H1 (cell line): ENCODE results near the gene OPCML. TPM values are rescaled to one million over a fixed set of nuclear protein-coding genes. Genes with fewer than 3 reads are reported as not detected.

Experiments used
- CTCF ChIA-PET: fragments of 300-600 bp; sonication (Branson Sonifier 250); formaldehyde crosslinking; loops from one replicate; lab custom pipeline; 2021; ENCODE audit not compliant: partially characterized antibody; lab: Charles Lee
- POLR2A ChIA-PET: fragments of 300-600 bp; sonication (Branson Sonifier 250); formaldehyde crosslinking; loops from one replicate; lab custom pipeline; 2021; ENCODE audit warnings: inconsistent platforms; ENCODE audit not compliant: partially characterized antibody; lab: Charles Lee
- DNase-seq, 2 experiments: peaks; one replicate each; pipeline versions ENCODE4 v3.0.0 to v3.0.0-alpha.2; 2010 to 2022; ENCODE audit warnings: low spot score in 2 of 2, low read depth in 1 of 2, mixed read lengths in 1 of 2
- FAIRE-seq: peaks from 2 replicates; lab custom pipeline; 2011; peaks lifted over from hg19 to GRCh38; lab: Jason Lieb, UNC
- H2AFZ ChIP-seq: 2 replicates; pipeline ENCODE4 v1.8.1; 2012; ENCODE audit warnings: low read length, inconsistent platforms
- H2AK5ac ChIP-seq: 2 replicates; pipeline ENCODE4 v1.6.1; 2013; ENCODE audit warnings: low read depth, low read length
- H2BK120ac ChIP-seq: replicated peaks from 2 replicates; pipeline ENCODE3; 2013; ENCODE audit warnings: low read depth, low read length, inconsistent platforms
- H2BK12ac ChIP-seq: 2 replicates; pipeline ENCODE4 v1.6.1; 2013; ENCODE audit warnings: low read depth, low read length
- H2BK15ac ChIP-seq: 2 replicates; pipeline ENCODE4 v1.6.1; 2013; ENCODE audit warnings: low read length
- H2BK20ac ChIP-seq: 2 replicates; pipeline ENCODE4 v1.6.1; 2013; ENCODE audit warnings: low read length
- H2BK5ac ChIP-seq: 2 replicates; pipeline ENCODE4 v1.6.1; 2013; ENCODE audit warnings: low read depth, low read length
- H3K14ac ChIP-seq: 2 replicates; pipeline ENCODE4 v1.6.1; 2013; ENCODE audit warnings: inconsistent platforms; ENCODE audit not compliant: insufficient read length
- H3K18ac ChIP-seq: 2 replicates; pipeline ENCODE4 v1.6.1; 2013; ENCODE audit warnings: low read length; ENCODE audit errors: extremely low read depth
- H3K23ac ChIP-seq: 2 replicates; pipeline ENCODE4 v1.6.1; 2013; ENCODE audit warnings: inconsistent platforms; ENCODE audit not compliant: insufficient read length
- H3K23me2 ChIP-seq: 2 replicates; pipeline ENCODE4 v1.6.1; 2013; ENCODE audit warnings: low read depth, low read length
- H3K27ac ChIP-seq: 2 replicates; pipeline ENCODE4 v1.6.1; 2011; ENCODE audit warnings: low read depth, low read length, inconsistent platforms
- H3K27me3 ChIP-seq, 4 experiments: replicated peaks in 1 of 4; 1 replicate in 1 of 4; 2 replicates in 3 of 4; pipeline versions ENCODE4 v1.6.1 to v1.8.1; 2011 to 2013; ENCODE audit warnings: low read length in 3 of 4, mild to moderate bottlenecking in 3 of 4, inconsistent platforms in 2 of 4, mixed read lengths in 2 of 4, moderate library complexity in 1 of 4; ENCODE audit not compliant: control insufficient read depth in 3 of 4, insufficient read depth in 3 of 4; ENCODE audit errors: extremely low read depth in 1 of 4
- H3K36me3 ChIP-seq, 4 experiments: 2 replicates each; pipeline versions ENCODE4 v1.6.1 to v1.8.1; 2011 to 2013; ENCODE audit warnings: mild to moderate bottlenecking in 4 of 4, low read length in 3 of 4, moderate library complexity in 2 of 4, control low read depth in 1 of 4, inconsistent platforms in 1 of 4; ENCODE audit not compliant: insufficient read depth in 4 of 4, control insufficient read depth in 2 of 4
- H3K4ac ChIP-seq: replicated peaks from 2 replicates; pipeline ENCODE3; 2013; ENCODE audit warnings: low read length, low read depth, mixed read lengths, inconsistent platforms; ENCODE audit not compliant: insufficient read length
- H3K4me1 ChIP-seq, 4 experiments: replicated peaks in 1 of 4; 1 replicate in 1 of 4; 2 replicates in 3 of 4; pipeline versions ENCODE4 v1.6.1 to v1.8.1; 2011 to 2013; ENCODE audit warnings: low read length in 3 of 4, inconsistent platforms in 2 of 4, mixed read lengths in 1 of 4; ENCODE audit not compliant: insufficient read depth in 4 of 4, control insufficient read depth in 3 of 4
- H3K4me2 ChIP-seq, 2 experiments: 2 replicates each; pipeline versions ENCODE4 v1.6.1 to v1.8.1; 2011 to 2013; ENCODE audit warnings: low read depth in 2 of 2, low read length in 2 of 2, control low read depth in 1 of 2, inconsistent platforms in 1 of 2, mild to moderate bottlenecking in 1 of 2; ENCODE audit not compliant: insufficient read depth in 1 of 2
- H3K4me3 ChIP-seq, 4 experiments: fragments of 200-600, 300-600 bp in 1 of 4; sonication (generic), shearing (Covaris generic), sonication (Bioruptor Twin) in 1 of 4; 2 replicates each; pipeline versions ENCODE4 v1.5.1 to v1.8.1; 2011 to 2016; ENCODE audit warnings: low read length in 4 of 4, low read depth in 3 of 4, control low read depth in 2 of 4, inconsistent platforms in 2 of 4, mild to moderate bottlenecking in 2 of 4, mixed read lengths in 1 of 4, moderate library complexity in 1 of 4; ENCODE audit not compliant: insufficient read depth in 2 of 4; ENCODE audit errors: extremely low read depth in 1 of 4
- H3K56ac ChIP-seq: replicated peaks from 2 replicates; pipeline ENCODE3; 2013; ENCODE audit warnings: low read depth, mild to moderate bottlenecking, mixed read lengths, low read length, inconsistent platforms; ENCODE audit not compliant: insufficient read length
- H3K79me1 ChIP-seq: 2 replicates; pipeline ENCODE4 v1.6.1; 2013; ENCODE audit warnings: low read depth, low read length, control low read depth
- H3K79me2 ChIP-seq, 2 experiments: 2 replicates each; pipeline versions ENCODE4 v1.6.1 to v1.8.1; 2012 to 2013; ENCODE audit warnings: low read length in 2 of 2, mild to moderate bottlenecking in 2 of 2, inconsistent platforms in 1 of 2; ENCODE audit not compliant: insufficient read depth in 2 of 2, control insufficient read depth in 1 of 2
- H3K9ac ChIP-seq, 4 experiments: replicated peaks in 1 of 4; 1 replicate in 1 of 4; 2 replicates in 3 of 4; pipeline versions ENCODE4 v1.6.1 to v1.8.1; 2011 to 2013; ENCODE audit warnings: low read depth in 3 of 4, low read length in 3 of 4, control low read depth in 2 of 4, mild to moderate bottlenecking in 2 of 4, moderate library complexity in 2 of 4, inconsistent platforms in 1 of 4; ENCODE audit errors: extremely low read depth in 1 of 4
- H3K9me3 ChIP-seq, 2 experiments: 2 replicates each; pipeline versions ENCODE4 v1.6.1 to v1.8.1; 2012 to 2013; ENCODE audit warnings: mild to moderate bottlenecking in 2 of 2, moderate library complexity in 2 of 2, control low read depth in 1 of 2, inconsistent platforms in 1 of 2, low read depth in 1 of 2, low read length in 1 of 2, mixed read lengths in 1 of 2; ENCODE audit not compliant: insufficient read depth in 2 of 2
- H4K20me1 ChIP-seq, 2 experiments: replicated peaks in 1 of 2; 2 replicates each; pipeline versions ENCODE3 to v1.8.1; 2011 to 2013; ENCODE audit warnings: inconsistent platforms in 2 of 2, low read length in 2 of 2, mild to moderate bottlenecking in 1 of 2; ENCODE audit not compliant: insufficient read depth in 2 of 2, control insufficient read depth in 1 of 2
- H4K5ac ChIP-seq: 2 replicates; pipeline ENCODE4 v1.6.1; 2013; ENCODE audit warnings: low read length, low read depth, mixed read lengths, inconsistent platforms; ENCODE audit not compliant: insufficient read length
- H4K8ac ChIP-seq: 2 replicates; pipeline ENCODE4 v1.8.0; 2013; ENCODE audit warnings: mild to moderate bottlenecking, moderate library complexity, low read length, inconsistent platforms; ENCODE audit not compliant: insufficient read depth; ENCODE audit errors: extremely low read depth
- H4K91ac ChIP-seq: replicated peaks from 2 replicates; pipeline ENCODE3; 2013; ENCODE audit warnings: low read length, mixed read lengths, inconsistent platforms; ENCODE audit not compliant: insufficient read length
- ASH2L ChIP-seq: fragments of 200-600, 300-600 bp; sonication (generic); IDR thresholded peaks from one replicate; pipeline ENCODE4 v1.7.1; 2017; ENCODE audit warnings: low read length
- BACH1 ChIP-seq: IDR thresholded peaks from 2 replicates; pipeline ENCODE4 v1.6.1; 2012; ENCODE audit warnings: low read length, improper control_type of control experiment
- EP300 ChIP-seq, 2 experiments: IDR thresholded peaks; 1 replicate in 1 of 2; 2 replicates in 1 of 2; pipeline ENCODE4 v1.6.1; 2011 to 2012; ENCODE audit warnings: low read depth in 2 of 2, low read length in 2 of 2, mild to moderate bottlenecking in 2 of 2, borderline replicate concordance in 1 of 2, inconsistent platforms in 1 of 2, moderate library complexity in 1 of 2
- HDAC6 ChIP-seq: IDR thresholded peaks from one replicate; pipeline ENCODE4 v1.7.1; 2012; ENCODE audit warnings: low read depth, mild to moderate bottlenecking, inconsistent platforms, low read length, moderate library complexity
- RFX5 ChIP-seq: IDR thresholded peaks from 2 replicates; pipeline ENCODE4 v1.6.1; 2011; ENCODE audit warnings: low read depth, low read length, improper control_type of control experiment, borderline replicate concordance
- RXRA ChIP-seq: IDR thresholded peaks from 2 replicates; pipeline ENCODE4 v1.6.1; 2011; ENCODE audit warnings: low read depth, mild to moderate bottlenecking, low read length, moderate library complexity; ENCODE audit not compliant: insufficient read depth
- SIRT6 ChIP-seq: IDR thresholded peaks from one replicate; pipeline ENCODE4 v1.7.1; 2012; ENCODE audit warnings: low read length, inconsistent platforms
- SP2 ChIP-seq: IDR thresholded peaks from 2 replicates; pipeline ENCODE4 v1.6.1; 2012; ENCODE audit warnings: mild to moderate bottlenecking, low read length, inconsistent platforms
- TBP ChIP-seq: IDR thresholded peaks from 2 replicates; pipeline ENCODE4 v1.6.1; 2011; ENCODE audit warnings: low read depth, low read length, improper control_type of control experiment
- WGBS, 2 experiments: shearing (Covaris generic) in 1 of 2; methylation state at CpG; one replicate each; pipeline versions ENCODE4 v1.1.6 to v1.1.7; 2013 to 2015; ENCODE audit warnings: low lambda C conversion rate in 2 of 2, mixed read lengths in 2 of 2, inconsistent platforms in 1 of 2, low coverage in 1 of 2, missing lambda C conversion rate in 1 of 2; ENCODE audit not compliant: insufficient replicate concordance in 2 of 2, insufficient coverage in 1 of 2, insufficient read length in 1 of 2; ENCODE audit errors: extremely low coverage in 1 of 2, missing lambda C conversion rate in 1 of 2; 5-methylcytosine and 5-hydroxymethylcytosine counted together
- polyA plus RNA-seq, 7 experiments: library from polyadenylated mRNA; depleted of rRNA in 3 of 7; stranded (reverse) in 5 of 7; unstranded in 2 of 7; fragments of >200 nt in 5 of 7; fragments of 200-250 nt in 2 of 7; gene quantifications; 1 replicate in 5 of 7; 2 replicates in 1 of 7; 4 replicates in 1 of 7; pipeline versions ENCODE4 v1.2.1 to v1.2.3, GENCODE V29; 2011 to 2013; ENCODE audit warnings: missing spikeins in 2 of 7, mixed read lengths in 2 of 7
- total RNA-seq: library from RNA; stranded (reverse); fragmentation: NEBNext Ultra II Directional; extraction: Animal tissue kit (Norgen Biotek cat#: 25700); gene quantifications from 2 replicates; pipeline ENCODE4 v1.2.1, GENCODE V29; 2021
- TF ChIP-seq, protein P1 (sequence below): IDR thresholded peaks from 2 replicates; pipeline ENCODE4 v1.6.1; 2012; ENCODE audit warnings: low read length, inconsistent platforms
- TF ChIP-seq, protein P2 (sequence below): IDR thresholded peaks from 2 replicates; pipeline ENCODE4 v1.6.1; 2012; ENCODE audit warnings: inconsistent platforms
- TF ChIP-seq, protein P3 (sequence below): IDR thresholded peaks from 2 replicates; pipeline ENCODE4 v1.6.1; 2011; ENCODE audit warnings: low read depth, mild to moderate bottlenecking, low read length; ENCODE audit not compliant: insufficient read depth

The OPCML gene
- total and polyA plus RNA-seq, 2 of the 8 experiments (the other 6 are each of a cell fraction or from before 2014, with no cell fraction given) = 2.3 to 3.1 TPM

DNA sequence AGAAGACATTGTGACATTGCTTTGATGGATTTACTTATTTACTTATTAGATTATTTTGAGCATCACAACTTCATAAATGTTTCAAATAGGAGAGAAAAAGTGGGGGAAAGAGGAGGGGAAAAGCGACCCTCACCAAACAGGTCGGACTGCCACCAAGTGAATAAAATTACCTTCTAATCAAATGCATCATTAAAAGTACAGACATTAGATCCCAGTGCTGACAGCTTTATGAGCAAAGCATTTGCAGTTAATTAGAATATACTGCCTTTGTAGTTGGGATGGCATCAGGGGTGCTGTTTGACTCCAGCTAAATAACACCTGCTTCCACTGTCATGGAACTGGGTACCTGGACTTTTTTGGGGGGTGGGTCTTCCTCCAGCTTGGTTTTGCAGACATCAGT is 299.6 kb downstream of the OPCML start:
- no peaks in the 10 kb centered on the region for H3K36me3 ChIP-seq
- no peak overlapping the region for H2BK15ac ChIP-seq
- no peak overlapping the region for H3K14ac ChIP-seq
- H4K91ac ChIP-seq = no peak overlapping the region
- no peak overlapping the region for H3K56ac ChIP-seq
- H2AFZ ChIP-seq = no peak overlapping the region
- FAIRE-seq (no peak), DNase-seq (no peak)
- H3K79me1 ChIP-seq = no peaks in the 10 kb centered on the region
- H3K23me2 ChIP-seq = no peaks in the 10 kb centered on the region; the same call in 1 of the 2 replicates
- peaks cover 0 to 13% (median 6%) of the 10 kb centered on the region in 4 experiments; a peak in 5 of 7 replicates for H3K27me3 ChIP-seq
- CTCF ChIA-PET = interaction anchor here (0.6 kb wide), 1 partner anchor 8 kb away, joined by 3 read pairs; no protein-coding TSS in a partner anchor
- no peak overlapping the region for H3K27ac ChIP-seq
- H4K8ac ChIP-seq = no peak overlapping the region
- H2AK5ac ChIP-seq = no peak overlapping the region
- no peak overlapping the region for H3K4ac ChIP-seq
- no peaks in the 10 kb centered on the region for H3K79me2 ChIP-seq
- H3K4me2 ChIP-seq = no peak overlapping the region
- no peak overlapping the region for H3K9ac ChIP-seq
- no peak overlapping the region for H2BK12ac ChIP-seq
- H3K9me3 ChIP-seq = no peaks in the 10 kb centered on the region; a peak in 2 of 4 replicates
- H2BK5ac ChIP-seq = no peak overlapping the region
- no peak overlapping the region for H4K5ac ChIP-seq
- H3K23ac ChIP-seq = no peak overlapping the region
- WGBS, 2 experiments = 90% methylated on average over 2 of the region's 2 CpGs; no CpG with 5 or more reads in 1 of the 2 experiments
- H2BK120ac ChIP-seq = no peak overlapping the region
- no peak overlapping the region for H3K18ac ChIP-seq
- no peak overlapping the region for H3K4me3 ChIP-seq
- H4K20me1 ChIP-seq = no peaks in the 10 kb centered on the region
- H3K4me1 ChIP-seq = peaks cover 0 to 16% (median 9%) of the 10 kb centered on the region in 4 experiments; a peak in 5 of 7 replicates
- no peak overlapping the region for H2BK20ac ChIP-seq
- POLR2A ChIA-PET = no interaction called here
- TF ChIP-seq, protein P1, sequence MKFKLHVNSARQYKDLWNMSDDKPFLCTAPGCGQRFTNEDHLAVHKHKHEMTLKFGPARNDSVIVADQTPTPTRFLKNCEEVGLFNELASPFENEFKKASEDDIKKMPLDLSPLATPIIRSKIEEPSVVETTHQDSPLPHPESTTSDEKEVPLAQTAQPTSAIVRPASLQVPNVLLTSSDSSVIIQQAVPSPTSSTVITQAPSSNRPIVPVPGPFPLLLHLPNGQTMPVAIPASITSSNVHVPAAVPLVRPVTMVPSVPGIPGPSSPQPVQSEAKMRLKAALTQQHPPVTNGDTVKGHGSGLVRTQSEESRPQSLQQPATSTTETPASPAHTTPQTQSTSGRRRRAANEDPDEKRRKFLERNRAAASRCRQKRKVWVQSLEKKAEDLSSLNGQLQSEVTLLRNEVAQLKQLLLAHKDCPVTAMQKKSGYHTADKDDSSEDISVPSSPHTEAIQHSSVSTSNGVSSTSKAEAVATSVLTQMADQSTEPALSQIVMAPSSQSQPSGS = no peak
- TF ChIP-seq TBP = no peak
- TF ChIP-seq, protein P2, sequence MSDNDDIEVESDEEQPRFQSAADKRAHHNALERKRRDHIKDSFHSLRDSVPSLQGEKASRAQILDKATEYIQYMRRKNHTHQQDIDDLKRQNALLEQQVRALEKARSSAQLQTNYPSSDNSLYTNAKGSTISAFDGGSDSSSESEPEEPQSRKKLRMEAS = no peak
- TF ChIP-seq HDAC6 = no peak
- TF ChIP-seq SP2 = no peak
- TF ChIP-seq SIRT6 = no peak
- no peak for TF ChIP-seq RFX5
- TF ChIP-seq EP300 (IDR thresholded peaks at IDR 0.05; ENCODE audit: borderline replicate concordance in 1 of 2, low read depth in 2 of 2, low read length in 2 of 2) = no peak
- TF ChIP-seq, protein P3, sequence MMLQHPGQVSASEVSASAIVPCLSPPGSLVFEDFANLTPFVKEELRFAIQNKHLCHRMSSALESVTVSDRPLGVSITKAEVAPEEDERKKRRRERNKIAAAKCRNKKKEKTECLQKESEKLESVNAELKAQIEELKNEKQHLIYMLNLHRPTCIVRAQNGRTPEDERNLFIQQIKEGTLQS = no peak
- TF ChIP-seq BACH1 = no peak
- no peak for TF ChIP-seq RXRA
- no peak for TF ChIP-seq ASH2L
